ENCODE data around the gene CASD1.

Gene CASD1

GRCh38 chr7:94591176-94591575 lies 81.6 kb downstream of the CASD1 start:
- peaks cover 11% of the 10 kb centered on the region for H3K36me3 ChIP-seq
- DNase-seq, result no peak

GRCh38 chr7:94594882-94595281 lies 85.3 kb downstream of the CASD1 start:
- no peak overlapping the region for H3K4me3 ChIP-seq (ENCODE audit: low read depth, low read length)
- H3K9me3 ChIP-seq, result no peaks in the 10 kb centered on the region
- TF ChIP-seq CTCF (IDR thresholded peaks at IDR 0.05; ENCODE audit: low read depth, low read length), result no peak
- H3K27me3 ChIP-seq, result no peaks in the 10 kb centered on the region
- H3K4me1 ChIP-seq, result peaks cover 17% of the 10 kb centered on the region
- no peak for DNase-seq
- peaks cover 12% of the 10 kb centered on the region for H3K36me3 ChIP-seq

More at GRCh38 chr7:94591176-94591575, 81.6 kb downstream of the CASD1 start:
- H3K4me3 ChIP-seq (ENCODE audit: low read depth, low read length), result no peak overlapping the region
- no peak for TF ChIP-seq CTCF (IDR thresholded peaks at IDR 0.05; ENCODE audit: low read depth, low read length)
- no peaks in the 10 kb centered on the region for H3K27me3 ChIP-seq
- H3K9me3 ChIP-seq, result no peaks in the 10 kb centered on the region
- peaks cover 16% of the 10 kb centered on the region for H3K4me1 ChIP-seq

- TF ChIP-seq CTCF (IDR thresholded peaks at IDR 0.05; ENCODE audit: low read depth, low read length), result no peak
- Histone ChIP-seq H3K36me3 (peaks cover 17% of the 10 kb centered on the region), H3K4me3 (ENCODE audit: low read depth, low read length) (no peak overlapping the region), H3K4me1 (peaks cover 24% of the 10 kb centered on the region), H3K27me3 (no peaks in the 10 kb centered on the region), H3K9me3 (no peaks in the 10 kb centered on the region)
- DNase-seq, result no peak
Measured at GRCh38 chr7:94595717-94596116, 86.1 kb downstream of the CASD1 start.

- Histone ChIP-seq H3K36me3 (peaks cover 13% of the 10 kb centered on the region; the same call in 1 of the 2 replicates), H3K27me3 (no peaks in the 10 kb centered on the region), H3K4me3 (ENCODE audit: low read depth, low read length) (no peak overlapping the region), H3K9me3 (no peaks in the 10 kb centered on the region), H3K4me1 (peaks cover 22% of the 10 kb centered on the region)
- TF ChIP-seq CTCF (IDR thresholded peaks at IDR 0.05; ENCODE audit: low read depth, low read length), result no peak
- no peak for DNase-seq
Measured at GRCh38 chr7:94600267-94600666, 90.7 kb downstream of the CASD1 start.

- Histone ChIP-seq H3K4me1 (peaks cover 18% of the 10 kb centered on the region), H3K4me3 (ENCODE audit: low read depth, low read length) (no peak overlapping the region), H3K9me3 (no peaks in the 10 kb centered on the region), H3K27me3 (no peaks in the 10 kb centered on the region), H3K36me3 (peaks cover 18% of the 10 kb centered on the region)
- TF ChIP-seq CTCF (IDR thresholded peaks at IDR 0.05; ENCODE audit: low read depth, low read length), result no peak
- DNase-seq, result no peak
Measured at GRCh38 chr7:94602181-94602580, 92.6 kb downstream of the CASD1 start.

- H3K36me3 ChIP-seq, result peaks cover 9% of the 10 kb centered on the region
- H3K9me3 ChIP-seq, result no peaks in the 10 kb centered on the region
- peaks cover 14% of the 10 kb centered on the region for H3K4me1 ChIP-seq
- TF ChIP-seq CTCF (IDR thresholded peaks at IDR 0.05; ENCODE audit: low read depth, low read length), result no peak
- H3K4me3 ChIP-seq (ENCODE audit: low read depth, low read length), result no peak overlapping the region
- no peak for DNase-seq
- H3K27me3 ChIP-seq, result no peaks in the 10 kb centered on the region
Measured at GRCh38 chr7:94605031-94605430, 95.4 kb downstream of the CASD1 start.
